Stimulated activated CD4-positive, alpha-beta T cell treated with anti-CD3 and anti-CD28 coated beads, TNF-alpha, amount 100 ng/mL, for 4 hours (primary cell): Measurements from ENCODE around the gene LGALS9B.
"Not testable (repeated sequence)": the region's sequence is repeated elsewhere in the genome, so short reads cannot be mapped to it uniquely, and the experiment has no call there.

Experiments
- DNase-seq, 3 experiments: peaks; one replicate each; pipeline ENCODE4 v3.0.0-alpha.2; 2020; ENCODE audit warnings: low read depth in 3 of 3

The LGALS9B gene

DNA sequence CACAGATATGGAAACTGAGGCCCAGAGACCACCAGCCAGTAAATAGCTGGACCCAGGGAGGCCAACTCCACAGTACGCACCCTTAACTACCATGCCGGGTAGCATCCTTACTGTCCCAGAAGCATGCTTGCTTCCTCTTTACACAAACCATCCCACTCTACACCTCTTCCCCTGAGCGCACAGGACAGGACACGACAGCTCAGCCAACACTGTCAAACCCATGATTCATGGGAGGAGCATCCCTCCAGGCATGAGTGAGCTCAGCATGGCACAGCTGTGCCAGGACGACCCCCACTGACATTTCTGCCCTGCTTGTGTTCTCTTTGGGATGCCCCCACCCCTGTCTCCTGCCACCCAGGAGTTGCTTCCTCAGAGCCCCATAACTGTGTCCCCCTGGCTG, 340 bp downstream of the LGALS9B start:
- not testable (repeated sequence) for DNase-seq

DNA sequence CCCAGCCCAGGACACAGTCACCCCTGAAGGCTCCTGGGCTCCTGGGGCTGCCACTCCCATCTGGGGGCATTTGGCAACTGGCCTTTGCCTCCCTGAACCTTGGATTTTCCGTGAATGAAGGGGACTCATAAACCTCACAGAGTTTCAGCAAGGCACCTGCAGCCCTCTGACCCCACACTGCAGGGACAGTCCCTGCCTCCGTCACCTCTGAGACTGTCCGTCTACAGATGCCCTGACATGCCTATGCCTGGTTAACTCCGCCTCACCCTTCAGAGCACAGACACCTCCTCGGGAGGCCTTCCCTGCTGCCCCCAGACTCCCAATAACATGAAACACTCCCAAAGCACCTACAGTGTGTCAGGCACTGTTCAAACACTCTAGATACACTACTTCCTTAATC, 786 bp downstream of the LGALS9B start:
- not testable (repeated sequence) for DNase-seq

DNA sequence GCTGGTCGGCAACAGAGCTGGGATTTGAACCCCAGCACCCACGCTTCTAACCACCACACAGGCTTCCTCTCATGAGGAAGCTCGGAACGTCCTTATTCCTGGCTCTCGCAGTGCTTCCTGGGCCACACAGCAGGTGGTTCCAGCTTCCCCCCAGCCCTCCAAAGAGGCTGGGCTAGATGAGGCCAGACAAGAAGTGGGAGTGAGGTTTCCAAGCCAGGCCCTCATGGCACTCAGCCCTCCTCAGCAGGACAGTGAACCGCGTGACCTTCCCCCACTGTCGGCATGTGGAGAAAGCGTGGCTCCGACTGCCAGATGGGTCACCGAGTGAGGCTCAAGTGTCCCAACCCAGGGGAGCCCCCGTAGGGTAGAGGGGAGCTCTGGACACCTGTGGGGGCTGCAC, 1.8 kb downstream of the LGALS9B start:
- not testable (repeated sequence) for DNase-seq

DNA sequence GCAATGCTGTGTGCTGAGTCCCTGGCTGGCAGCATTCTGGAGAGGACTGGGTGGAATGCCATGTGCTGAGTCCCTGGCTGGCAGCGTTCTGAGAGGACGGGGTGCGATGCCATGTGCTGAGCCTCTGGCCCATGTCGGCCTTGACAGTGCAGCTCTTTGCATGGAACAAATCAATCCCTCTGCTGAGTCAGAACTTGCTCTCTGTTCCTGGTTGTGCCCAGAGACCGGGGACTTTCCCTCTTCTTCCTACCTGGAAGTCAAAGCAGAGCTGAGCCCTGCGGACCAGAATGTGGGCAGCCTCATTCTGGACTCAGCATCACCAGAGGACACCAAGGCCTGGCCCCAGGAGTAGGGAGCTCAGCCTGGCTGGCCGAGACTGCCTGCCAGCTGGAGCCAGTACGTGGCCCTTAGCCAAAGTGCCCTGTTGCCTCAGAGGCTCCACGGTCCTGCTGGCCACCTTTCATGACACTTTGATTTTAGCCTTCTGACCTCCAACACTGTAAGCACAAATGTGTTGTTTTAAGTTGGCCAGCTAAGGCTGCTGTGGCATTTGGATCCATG, 2.4 kb downstream of the LGALS9B start:
- not testable (repeated sequence) for DNase-seq

DNA sequence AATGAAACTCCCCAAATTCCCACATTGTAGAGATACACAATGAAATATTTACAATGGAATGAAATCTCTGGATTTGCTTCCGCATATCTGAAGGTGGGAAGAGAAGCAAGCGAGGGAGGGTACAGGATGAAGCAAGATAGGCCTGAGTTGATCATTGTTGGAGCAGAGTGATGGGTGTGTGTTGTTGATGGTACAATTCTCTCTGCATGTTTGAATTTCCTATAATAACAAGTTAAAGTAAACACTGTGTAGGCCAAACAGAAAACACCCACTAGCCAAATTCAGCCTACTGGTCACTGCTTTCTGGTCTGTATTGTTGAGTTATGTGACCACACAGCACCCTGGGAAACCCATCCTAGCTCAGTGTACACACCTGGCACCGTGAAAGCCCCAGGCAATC, 5.2 kb downstream of the LGALS9B start:
- DNase-seq, result not testable (repeated sequence)

DNA sequence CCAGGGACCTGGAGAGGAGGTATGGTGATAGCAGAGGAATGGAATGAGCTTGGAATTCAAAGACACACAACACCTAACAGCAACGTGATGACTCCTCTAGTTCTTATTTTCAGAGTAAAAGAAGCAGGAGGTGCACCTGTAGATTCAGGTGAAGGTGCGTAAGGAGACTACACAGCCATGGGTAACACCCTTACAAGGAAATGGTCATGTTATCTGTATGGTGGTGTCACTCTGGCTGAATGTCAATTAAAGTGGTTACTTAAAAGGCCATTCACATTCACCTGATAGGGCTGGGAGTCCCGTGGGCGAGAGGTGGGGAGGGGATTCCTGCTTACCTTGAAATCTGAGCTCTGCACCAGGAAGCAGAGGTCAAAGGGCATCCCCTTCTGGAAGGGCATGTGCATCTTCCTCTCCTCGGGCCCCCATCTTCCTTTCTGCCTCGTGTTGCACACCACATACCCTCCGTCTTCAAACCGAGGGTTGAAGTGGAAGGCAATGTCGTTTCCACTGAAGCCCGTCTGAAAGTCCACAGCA, 9.4 kb downstream of the LGALS9B start:
- DNase-seq, result not testable (repeated sequence)

DNA sequence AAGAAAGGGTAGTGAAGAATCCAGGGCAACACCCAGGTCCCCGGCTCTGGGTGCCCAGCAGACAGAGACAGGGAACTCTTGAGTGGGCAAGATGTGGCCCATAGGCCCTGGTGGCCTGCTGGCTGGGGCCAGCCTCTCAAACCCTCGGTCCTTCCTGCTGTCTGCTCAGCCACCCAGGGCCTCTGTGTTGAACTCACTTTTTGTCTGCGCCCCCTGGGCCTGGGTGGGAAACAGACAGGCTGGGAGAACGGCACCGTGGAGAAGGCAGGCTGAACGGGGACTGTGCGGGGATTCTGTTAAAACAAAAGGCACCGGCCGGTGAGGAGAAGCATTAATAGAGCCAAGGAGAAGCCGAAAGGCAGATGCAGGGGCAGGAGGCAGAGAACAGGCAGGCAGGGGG, 12.2 kb downstream of the LGALS9B start:
- DNase-seq, result not testable (repeated sequence)

DNA sequence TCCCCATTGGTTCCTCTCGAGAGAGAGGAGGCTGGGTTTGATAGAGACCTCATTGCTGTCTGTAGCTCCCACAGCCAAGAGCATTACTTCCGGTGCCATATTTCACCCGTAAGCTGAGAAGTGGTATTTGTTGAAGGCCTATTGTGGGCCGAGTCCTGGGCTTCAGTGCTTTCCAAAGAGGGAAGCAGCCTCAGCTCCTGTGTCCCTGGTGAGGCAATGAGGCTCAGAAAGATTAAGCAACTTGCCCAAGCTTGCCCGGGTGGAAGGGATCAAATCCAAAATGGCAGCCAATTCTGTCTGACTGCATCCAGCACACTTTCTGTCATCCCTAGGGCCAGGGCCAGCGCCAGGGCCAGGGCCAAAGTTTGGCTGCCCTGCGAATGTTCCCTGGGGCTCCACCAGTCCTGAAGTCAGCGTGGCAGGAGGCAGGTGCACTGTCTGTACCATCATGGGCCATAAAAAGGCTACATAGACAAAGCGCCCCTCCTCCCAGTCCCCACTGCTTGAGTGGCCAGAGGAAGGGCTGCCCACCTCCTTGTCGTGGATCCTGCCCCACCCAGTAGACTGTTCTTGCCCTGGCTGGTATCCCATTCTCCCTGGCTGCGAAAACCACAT, 13.4 kb downstream of the LGALS9B start:
- DNase-seq, result not testable (repeated sequence)

DNA sequence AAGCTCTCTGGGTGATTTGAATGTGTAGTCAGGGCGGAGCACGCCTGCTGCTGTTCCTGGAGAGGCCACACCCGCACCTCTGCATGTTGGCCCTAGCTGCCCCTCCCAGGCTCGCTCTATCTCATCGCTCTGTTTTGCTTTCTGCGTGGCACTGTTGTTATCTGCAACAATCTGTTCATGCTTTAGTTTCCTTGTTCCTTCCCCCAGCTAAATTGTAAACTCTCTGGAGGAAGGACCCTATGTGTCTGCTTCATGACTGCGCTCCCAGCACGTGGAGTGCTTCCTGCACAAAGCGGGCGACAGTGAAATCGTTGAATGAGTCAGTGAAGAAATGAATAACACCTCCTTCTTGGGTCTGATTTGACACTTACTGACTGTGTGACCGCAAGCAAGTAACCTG, 16.5 kb downstream of the LGALS9B start:
- DNase-seq, result not testable (repeated sequence)

DNA sequence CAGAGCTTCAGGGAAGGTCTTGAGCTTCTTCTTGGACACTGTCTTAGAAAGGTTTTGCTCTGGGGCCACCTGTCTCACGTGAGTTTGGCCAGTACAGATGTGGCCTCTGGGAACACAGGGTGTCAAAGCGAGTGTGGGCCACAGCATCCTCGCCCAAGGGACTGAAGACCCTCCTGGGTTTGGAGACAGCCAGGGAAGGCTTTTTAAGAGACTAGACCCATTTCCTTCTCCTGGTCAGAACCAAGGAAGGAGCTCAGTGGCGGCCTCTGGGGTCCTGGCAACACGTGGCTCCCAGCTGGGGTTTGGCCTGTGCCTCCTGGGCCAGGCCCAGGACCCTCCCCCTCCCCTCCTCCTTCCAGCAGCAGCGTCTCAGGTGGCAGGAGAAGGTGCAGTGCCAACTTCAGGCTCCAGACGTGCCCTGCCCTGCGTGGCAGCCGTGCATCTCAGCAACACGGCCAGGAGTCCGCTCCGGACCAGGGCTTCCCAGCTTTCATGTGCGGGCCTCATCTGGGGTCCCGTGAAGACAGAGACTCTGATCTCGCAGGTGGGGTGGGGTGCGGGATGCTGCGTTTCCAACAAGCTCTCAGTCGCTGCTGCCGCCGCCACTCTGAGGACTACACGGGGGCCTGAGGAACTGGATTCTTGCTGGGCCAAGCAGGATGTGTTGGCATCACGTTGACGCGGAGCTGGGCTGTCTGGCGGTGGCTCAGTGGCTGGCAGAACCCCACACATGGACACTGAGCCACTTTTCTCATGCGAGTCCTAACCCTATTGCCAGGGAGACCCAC, 19.6 kb downstream of the LGALS9B start:
- DNase-seq, result not testable (repeated sequence)

DNA sequence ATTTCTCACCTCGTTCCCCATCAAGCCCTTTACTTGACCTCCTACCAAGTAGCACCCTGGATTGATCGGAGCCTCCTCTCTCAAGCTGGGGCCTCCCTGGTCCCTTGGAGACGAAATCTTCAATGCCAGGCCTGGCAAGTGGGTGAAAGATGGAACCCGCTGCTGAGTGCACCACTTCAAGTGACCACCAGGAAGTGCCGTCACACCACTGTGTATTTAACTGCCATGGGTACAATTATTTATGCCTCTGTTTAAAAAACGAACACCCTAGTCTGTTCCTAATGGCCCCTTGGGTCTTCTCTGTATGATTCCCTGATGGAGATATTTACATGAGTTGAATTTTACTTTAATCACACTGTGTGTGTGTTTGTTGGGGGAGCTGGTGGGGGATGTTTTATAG, 20.4 kb downstream of the LGALS9B start:
- not testable (repeated sequence) for DNase-seq

DNA sequence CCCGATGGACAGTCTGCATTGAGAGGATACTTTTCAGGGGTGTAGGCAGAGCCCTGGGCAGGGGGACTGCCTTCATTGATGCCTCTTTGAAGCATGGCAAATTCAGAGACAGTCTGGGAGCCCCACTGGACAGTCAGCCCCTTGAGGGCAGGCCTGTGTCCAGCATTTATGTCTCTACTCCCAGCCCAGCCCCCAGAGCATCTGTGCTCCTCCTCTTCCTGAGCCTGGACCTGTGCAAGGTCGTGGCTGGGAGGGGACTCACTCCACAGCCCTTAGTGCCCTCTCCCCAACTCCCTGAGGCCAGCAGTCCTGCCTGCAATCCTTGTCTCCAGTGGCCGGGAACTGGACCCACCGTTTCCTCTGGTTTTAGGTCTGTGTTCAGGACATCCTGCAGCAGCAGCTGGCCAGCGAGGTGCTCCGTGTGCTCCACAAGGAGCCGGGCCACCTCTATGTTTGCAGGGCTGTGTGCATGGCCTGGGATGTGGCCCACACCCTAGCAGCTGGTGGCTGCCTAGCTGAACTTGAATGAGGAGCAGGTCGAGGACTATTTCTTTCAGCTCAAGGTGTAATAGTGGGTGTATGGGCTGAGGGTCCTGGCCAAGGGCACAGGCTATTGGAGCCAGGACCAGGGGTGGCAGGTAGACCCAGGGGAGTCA, 22.6 kb downstream of the LGALS9B start:
- not testable (repeated sequence) for DNase-seq

DNA sequence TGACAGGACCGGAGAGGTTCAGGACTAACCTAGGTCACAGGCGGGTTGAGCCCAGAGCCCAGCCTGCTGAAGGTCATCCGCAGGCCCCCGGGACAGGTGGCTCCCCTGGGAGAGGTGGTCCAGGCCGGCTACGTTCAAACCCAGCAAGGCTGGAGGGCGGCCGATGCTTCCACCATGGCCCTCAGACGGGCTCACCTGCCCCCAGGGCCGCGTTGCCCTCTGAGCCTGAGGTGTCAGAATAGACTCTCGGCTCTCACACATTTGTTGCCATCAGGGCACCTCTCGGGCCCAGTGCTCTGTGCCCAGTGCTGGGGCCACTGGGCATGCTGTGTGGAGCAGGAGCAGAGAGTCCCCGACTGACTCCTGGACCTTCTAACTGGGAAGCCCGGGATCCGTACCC, 23.2 kb downstream of the LGALS9B start:
- DNase-seq, result not testable (repeated sequence)

DNA sequence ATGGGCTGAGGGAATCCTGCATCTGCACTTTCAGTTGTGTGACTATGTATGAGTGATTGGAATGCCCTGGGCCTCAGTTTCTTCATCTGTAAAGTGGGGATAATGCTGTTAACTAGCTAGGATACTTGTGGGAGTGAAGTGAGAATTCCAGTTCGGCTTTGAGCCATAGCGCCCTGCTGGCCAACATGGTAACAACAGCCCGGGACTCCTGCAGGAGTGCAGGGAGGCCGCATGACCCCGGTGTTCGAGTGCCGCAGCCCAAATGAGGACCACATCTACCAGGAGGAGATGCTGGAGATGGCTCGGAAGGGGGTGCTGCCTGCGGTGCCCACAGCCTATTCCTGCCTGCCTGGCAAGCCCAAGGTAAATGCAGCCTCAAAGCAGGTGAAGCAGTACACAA, 23.7 kb downstream of the LGALS9B start:
- not testable (repeated sequence) for DNase-seq

DNA sequence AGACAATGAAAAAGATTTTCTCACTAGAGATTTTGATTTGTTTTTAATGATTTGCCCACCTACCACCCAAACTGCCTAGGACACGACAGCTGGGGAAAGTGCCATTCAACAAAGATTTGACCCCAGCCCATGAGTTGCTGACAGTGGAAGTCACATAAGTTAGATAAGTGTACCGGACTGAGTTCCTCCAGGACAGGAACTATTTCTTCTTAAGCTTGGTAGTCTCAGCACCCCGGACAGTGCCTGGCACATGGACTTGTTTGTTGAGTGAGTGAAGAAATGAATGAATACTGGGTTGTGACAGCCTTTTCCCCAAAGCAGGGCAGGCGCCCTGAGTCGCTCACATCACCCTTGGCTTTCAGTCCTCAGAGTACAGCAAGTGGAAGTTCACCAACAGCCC, 26.7 kb downstream of the LGALS9B start:
- not testable (repeated sequence) for DNase-seq

DNA sequence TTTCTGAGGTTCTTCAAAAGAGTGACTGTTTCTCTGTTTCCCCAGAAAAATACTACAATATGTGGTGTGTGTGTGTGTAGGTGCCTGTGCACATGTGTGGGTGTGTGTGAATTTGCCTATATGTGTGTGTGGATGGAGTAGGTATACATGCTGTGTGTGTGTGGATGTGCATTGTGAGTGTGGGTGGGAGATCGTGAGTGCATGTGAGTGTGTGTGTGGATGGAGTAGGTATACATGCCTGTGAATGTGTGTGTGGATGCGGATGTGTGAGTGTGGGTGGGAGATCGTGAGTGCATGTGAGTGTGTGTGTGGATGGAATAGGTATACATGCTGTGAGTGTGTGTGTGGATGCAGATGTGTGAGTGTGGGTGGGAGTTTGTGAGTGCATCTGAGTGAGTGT, 32.2 kb downstream of the LGALS9B start:
- not testable (repeated sequence) for DNase-seq

DNA sequence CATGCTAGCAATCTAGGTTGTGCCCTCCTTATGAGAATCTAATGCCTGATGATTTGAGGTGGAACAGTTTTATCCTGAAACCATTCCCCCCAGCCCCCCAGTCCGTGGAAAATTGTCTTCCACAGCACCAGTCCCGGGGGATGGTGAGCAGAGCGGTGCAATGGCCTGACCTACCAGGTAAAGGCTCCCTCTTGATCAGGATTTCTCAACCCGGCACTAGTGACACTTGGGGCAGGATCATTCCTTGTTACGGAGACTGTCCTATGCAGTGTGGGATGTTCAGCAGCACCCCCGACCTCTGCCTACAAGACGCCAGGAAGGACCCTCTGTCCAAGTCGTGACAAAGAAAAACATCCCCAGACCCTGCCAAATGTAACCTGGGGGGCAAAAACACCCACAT, 34.0 kb downstream of the LGALS9B start:
- DNase-seq, result not testable (repeated sequence)

DNA sequence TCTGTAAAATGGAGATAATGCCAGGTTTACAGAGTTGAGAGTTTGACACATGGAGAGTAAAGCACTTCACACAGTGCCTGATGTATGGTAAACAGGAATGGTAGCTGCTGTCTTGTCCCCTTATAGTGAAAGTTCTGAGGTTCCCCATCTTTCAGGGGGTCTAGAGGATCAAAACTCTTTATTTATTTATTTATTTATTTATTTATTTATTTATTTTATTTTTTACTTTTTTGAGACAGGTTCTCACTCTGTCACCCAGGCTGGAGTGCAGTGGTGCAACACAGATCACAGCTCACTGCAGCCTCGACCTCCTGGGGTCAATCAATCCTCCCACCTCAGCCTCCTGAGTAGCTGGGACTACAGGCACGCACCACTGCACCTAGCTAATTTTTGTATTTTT, 40.1 kb downstream of the LGALS9B start:
- DNase-seq, result not testable (repeated sequence)

DNA sequence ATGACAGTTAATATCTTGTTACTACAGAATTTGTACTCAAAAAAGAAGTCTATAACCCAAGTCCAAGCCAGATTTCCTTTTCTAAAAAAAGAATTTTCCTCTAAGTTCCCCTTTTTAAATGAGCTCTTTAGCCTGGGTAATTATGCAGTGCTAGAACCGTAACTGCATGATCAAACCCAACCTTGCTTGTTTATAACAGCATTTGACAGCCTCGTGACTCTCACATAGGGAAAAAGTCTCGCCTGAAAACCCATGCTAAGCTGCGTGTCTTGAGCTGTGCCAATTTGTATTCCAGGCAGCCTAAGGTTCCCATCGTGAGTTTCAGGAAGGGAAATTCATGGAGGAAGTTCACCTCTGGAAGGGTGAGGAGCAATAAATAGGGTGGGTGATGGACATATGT, 44.5 kb downstream of the LGALS9B start:
- DNase-seq, result not testable (repeated sequence)

DNA sequence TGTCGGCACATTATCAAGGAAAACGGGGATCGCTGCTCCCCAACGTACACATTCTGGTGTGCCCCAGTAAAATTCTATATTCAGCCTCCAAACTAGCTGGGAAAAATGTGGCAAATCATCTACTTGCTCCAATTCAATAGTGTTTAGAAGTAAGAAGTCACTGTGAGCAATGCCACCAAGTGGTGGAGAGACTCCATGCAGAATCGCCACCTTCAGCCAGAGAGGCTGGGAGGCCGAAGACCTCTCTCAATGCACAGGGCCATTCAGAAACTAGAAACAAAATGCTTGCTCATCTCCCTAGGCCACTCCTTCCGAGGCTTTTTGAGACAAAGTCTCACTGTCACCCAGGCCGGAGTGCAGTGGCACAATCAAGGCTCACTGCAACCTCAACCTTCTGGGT, 48.5 kb downstream of the LGALS9B start:
- DNase-seq, result not testable (repeated sequence)

DNA sequence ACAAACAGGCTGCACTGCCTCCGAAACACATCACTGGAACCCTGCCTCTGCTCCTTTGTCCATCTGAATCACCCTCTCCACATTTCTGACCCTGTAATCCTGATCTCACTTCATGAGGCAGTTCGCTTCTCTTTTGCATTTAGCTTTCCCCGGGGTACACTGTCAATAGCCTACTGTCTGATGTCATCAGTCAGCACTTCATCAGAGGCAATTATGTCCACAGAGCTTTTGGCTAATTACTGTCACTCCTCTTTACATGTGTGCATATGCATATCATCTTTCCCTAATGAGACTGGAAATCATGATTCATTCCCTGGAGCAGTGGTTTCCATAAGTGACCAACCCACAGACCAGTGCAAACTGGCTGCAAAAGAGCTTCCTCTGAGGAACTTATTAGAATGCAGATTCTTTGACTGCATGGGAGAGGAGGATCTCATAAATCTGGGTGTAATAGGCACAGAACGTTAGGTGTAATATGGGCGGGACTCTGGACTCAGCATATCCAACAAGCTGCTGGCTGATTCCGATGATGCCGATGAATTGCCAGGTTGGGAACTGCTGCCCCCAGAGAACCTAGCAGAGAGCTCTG, 49.8 kb downstream of the LGALS9B start:
- not testable (repeated sequence) for DNase-seq
